GM12864 (cell line): ENCODE measurements around the gene HMX1.

Source experiments
- DNase-seq: peaks from one replicate; pipeline ENCODE4 v3.0.0-alpha.2; 2011; ENCODE audit warnings: low read depth
- H3K4me3 ChIP-seq: 2 replicates; pipeline ENCODE4 v1.5.1; 2011; ENCODE audit warnings: mild to moderate bottlenecking, low read depth, low read length, control low read depth
- CTCF ChIP-seq: IDR thresholded peaks from 2 replicates; pipeline ENCODE4 v1.5.1; 2011; ENCODE audit warnings: low read depth, mild to moderate bottlenecking, moderate library complexity, low read length, control low read depth, inconsistent platforms; ENCODE audit errors: missing control alignments

HMX1 gene

GRCh38 chr4:8830611-8831200, 40.9 kb downstream of the HMX1 start:
- TF ChIP-seq CTCF: no peak
- H3K4me3 ChIP-seq: no peak overlapping the region
- no peak for DNase-seq

- DNase-seq: no peak
- H3K4me3 ChIP-seq: no peak overlapping the region
- no peak for TF ChIP-seq CTCF
These were observed 41.6 kb downstream of the HMX1 start for GRCh38 chr4:8830056-8830455.

- no peak for TF ChIP-seq CTCF
- DNase-seq: no peak
- H3K4me3 ChIP-seq: no peak overlapping the region
These were observed 42.1 kb downstream of the HMX1 start for GRCh38 chr4:8829584-8829983.

- H3K4me3 ChIP-seq: no peak overlapping the region
- no peak for TF ChIP-seq CTCF
- no peak for DNase-seq
These were observed 42.8 kb downstream of the HMX1 start for GRCh38 chr4:8828869-8829268.

GRCh38 chr4:8821151-8821950, 50.3 kb downstream of the HMX1 start:
- no peak for TF ChIP-seq CTCF
- DNase-seq: no peak

GRCh38 chr4:8820178-8821102, 51.2 kb downstream of the HMX1 start:
- no peak for DNase-seq

More at GRCh38 chr4:8821151-8821950, 50.3 kb downstream of the HMX1 start:
- no peak overlapping the region for H3K4me3 ChIP-seq

More at GRCh38 chr4:8820178-8821102, 51.2 kb downstream of the HMX1 start:
- TF ChIP-seq CTCF: no peak
- no peak overlapping the region for H3K4me3 ChIP-seq
